Loucy (cell line): Measurements from ENCODE around the gene RUFY2.

ENCODE experiments used
- EZH2phosphoT487 ChIP-seq: fragments of 200-600 bp; IDR thresholded peaks from 2 replicates; pipeline ENCODE4 v1.6.1; 2018; ENCODE audit warnings: antibody characterized with exemption, mild to moderate bottlenecking, moderate library complexity, borderline replicate concordance
- TF ChIP-seq, protein P1 (sequence below): fragments of 200-600 bp; sonication (generic); conservative IDR thresholded peaks from 2 replicates; pipeline ENCODE4 v1.5.1; 2014; ENCODE audit warnings: mild to moderate bottlenecking, antibody characterized with exemption, low read length

DNA sequence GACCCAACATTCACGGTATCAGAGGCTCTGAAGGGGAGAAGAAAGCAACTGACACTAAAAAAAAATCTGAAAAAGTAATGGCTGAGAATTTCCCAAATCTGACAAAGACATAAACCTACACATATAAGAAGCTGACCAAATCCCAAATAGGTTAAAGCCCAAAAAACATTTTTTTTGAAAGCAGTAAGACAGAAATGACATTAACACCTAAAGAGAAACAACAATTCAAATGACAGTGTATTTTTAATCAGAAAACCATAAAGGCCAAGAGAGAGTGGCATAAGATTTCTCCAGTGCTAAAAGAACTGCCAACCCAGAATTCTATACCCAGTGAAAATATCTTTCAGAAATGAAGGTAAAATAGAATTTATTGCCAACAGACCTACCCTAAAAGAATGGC lies 35.5 kb downstream of the RUFY2 start:
- TF ChIP-seq, protein P1, sequence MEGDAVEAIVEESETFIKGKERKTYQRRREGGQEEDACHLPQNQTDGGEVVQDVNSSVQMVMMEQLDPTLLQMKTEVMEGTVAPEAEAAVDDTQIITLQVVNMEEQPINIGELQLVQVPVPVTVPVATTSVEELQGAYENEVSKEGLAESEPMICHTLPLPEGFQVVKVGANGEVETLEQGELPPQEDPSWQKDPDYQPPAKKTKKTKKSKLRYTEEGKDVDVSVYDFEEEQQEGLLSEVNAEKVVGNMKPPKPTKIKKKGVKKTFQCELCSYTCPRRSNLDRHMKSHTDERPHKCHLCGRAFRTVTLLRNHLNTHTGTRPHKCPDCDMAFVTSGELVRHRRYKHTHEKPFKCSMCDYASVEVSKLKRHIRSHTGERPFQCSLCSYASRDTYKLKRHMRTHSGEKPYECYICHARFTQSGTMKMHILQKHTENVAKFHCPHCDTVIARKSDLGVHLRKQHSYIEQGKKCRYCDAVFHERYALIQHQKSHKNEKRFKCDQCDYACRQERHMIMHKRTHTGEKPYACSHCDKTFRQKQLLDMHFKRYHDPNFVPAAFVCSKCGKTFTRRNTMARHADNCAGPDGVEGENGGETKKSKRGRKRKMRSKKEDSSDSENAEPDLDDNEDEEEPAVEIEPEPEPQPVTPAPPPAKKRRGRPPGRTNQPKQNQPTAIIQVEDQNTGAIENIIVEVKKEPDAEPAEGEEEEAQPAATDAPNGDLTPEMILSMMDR: no peak
- TF ChIP-seq EZH2phosphoT487: no peak
